ENCODE measurements around the gene ROR1.

ROR1 gene

DNA sequence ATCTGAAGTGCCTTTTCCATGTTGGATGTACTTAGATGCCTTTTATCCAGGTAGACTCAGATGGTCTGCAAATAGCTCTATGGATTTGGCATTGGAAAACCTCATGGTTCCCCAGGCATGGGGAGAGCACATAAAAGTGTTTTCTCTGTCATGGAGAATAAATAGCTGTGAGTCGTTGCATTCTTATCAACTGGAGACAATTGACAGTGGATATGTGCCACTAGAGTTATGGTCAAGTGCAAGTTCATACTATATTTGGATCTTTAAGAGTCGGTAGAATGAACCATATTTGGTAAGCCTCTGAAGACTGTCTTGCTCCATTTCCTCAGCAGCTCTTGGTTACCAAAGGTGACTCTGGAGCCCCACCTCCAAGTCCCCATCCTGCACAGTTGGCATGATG lies 83.7 kb downstream of the ROR1 start:
- no peak for DNase-seq (ENCODE audit: low spot score)

DNA sequence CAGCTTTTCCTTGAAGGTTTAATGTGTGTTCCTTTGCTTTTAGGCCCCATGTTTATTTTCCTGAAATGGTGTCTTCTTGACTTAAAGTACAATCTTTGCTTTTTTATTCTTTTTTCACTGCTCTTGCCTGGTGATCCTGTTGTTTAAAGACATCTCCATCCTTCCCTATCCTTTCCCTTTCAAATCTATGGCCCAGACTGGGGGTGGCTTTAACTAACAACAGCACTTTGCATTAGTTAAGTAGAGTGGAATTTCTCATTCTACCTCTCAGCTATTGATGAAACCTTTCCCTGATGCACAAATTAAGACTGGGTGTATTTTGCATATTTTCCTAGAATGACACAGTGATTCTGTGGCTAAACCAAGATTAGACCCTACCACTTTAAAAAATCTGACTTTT lies 84.3 kb downstream of the ROR1 start:
- no peak for DNase-seq (ENCODE audit: low spot score)

DNA sequence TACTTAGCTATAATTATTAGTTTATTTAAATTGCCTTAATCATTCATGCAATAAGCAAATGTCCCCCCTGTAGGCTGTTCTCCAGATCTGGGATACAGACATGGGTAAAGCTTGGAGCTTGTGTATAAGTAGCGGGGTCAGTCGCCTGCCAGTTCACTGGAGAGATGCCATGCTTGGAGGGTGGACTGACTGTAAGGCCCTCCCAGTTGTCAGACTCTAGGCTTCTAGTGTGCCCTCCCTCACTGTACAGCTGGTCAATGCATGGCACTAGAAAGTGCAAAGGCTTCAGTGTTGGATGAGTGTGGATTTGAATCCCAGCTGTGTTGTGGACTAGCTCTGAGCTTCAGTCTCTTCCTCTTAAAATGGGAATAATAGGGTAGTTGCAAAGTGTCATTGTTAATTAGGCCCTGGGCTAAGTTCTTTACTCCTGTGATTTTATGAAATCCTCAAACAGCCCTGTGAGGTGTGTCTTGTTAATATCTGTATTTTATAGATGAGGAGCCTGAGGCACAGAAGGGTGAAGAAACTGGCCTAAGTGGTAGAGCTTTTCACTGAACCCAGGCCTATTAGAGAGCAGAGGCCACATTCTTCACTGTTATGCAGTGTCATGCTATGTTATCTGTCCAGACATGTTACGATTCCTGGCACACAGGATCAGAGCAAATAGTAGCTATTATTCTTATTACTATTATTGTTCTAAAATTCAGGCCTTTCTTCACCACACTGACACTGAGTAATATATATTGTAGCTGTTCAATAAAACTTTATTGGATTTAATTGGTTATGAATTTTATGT lies 85.9 kb downstream of the ROR1 start:
- DNase-seq (ENCODE audit: low spot score): no peak

DNA sequence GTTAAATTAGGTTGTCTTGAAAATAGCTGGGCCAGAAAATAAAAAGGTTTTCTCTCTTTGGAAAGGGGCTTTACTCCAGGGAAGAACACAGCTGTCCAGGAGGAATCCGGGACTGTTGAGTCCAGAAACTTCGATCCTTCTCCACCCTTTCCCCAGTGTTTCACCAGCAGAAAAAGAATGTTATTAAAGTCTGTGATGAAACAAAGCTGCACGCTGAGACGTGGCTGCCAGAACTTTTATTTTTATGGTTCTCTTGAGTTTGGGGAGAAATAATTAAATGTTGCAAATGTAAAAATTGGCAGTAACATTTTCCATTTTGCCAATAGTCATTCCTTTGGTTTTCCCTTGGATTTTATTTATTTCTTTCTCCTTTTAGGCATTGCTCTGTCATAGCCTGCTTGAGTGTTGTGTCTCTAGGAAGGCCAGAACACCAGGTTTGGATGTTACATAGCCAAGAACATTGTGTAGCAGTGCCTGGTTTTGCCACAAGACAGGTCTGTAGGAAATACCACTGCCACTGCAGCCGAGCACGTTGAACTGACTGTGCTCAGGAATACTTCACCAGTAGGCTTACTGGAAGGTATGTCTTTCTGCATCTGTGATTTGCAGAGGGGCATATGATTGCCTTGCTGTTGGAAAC lies 87.4 kb downstream of the ROR1 start:
- DNase-seq (ENCODE audit: low spot score): no peak

DNA sequence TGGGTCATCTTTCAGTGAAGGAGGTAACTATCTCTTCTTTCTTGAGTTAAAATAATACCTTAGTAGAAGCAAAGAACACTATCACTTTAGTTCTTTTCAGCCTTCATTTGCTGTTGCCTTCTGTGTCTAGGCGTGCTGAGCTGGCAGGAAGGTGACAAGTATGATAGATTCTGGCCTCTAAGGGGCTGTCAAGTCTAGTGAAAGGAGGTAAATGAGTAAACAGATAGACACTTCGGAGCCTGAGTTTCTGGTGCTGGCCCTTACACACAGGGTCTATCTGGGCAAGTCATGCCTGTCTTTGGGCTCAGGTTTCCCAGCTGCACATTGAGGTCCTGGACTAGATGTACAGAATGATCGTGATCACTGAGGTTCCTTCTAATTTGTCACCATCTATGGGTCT lies 89.3 kb downstream of the ROR1 start:
- DNase-seq (ENCODE audit: low spot score): no peak

DNA sequence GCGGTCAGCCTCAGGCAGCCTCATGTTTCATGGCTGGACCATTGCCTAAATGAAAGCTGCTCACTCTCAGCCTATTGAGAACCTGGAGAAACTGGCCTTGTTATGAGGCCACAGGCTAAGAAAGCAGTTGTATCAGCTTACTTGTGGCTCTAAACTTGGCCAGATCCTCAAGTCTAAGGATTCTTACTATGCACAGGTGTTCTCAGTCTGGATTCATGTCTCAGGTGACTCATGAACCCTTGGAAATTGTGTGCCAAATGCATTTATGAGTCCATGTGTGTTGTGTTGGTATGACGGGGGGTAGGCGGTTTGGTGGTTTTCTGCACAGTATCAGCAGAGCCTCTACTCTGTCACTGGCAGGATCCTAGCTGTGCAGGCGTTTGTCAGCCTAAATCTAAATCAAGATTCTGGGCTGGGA lies 90.4 kb downstream of the ROR1 start:
- no peak for DNase-seq (ENCODE audit: low spot score)

DNA sequence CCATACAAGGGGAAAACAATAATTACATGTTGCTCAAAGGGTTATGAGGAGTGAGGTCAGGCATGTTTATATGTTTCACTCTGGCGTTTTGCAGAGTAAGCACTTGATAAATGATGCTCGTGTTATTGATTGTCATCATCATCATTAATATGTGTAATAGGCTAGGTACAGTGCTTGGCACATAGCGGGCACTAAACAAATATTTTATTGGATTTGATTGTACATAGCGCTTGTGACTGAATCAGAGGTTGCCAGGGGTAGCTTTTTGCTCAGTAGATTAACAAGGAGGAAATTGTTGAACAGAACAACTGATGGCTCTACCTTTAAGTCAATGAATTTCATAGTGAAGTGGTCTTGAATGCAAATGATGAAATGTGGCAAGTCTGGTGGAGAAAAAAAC lies 91.7 kb downstream of the ROR1 start:
- no peak for DNase-seq (ENCODE audit: low spot score)

DNA sequence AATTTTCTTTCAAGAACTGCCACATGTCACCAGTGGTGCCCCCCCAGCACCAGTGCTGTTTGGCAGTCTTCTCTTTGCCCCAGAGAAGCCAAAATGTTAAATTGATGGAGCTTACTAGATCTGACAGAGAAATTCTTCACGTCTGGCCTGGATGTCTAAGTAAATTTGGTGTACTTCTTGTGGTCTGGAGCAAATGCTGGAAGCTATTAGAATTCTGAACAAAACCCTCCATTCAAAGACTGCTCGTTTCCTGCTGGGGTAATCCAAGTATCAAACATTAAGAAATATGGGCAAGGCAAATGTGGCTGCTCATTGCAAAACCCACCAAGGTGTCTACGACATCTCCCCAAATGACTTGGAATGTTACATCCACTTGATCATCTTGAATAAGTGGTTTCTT lies 92.3 kb downstream of the ROR1 start:
- DNase-seq (ENCODE audit: low spot score): no peak

DNA sequence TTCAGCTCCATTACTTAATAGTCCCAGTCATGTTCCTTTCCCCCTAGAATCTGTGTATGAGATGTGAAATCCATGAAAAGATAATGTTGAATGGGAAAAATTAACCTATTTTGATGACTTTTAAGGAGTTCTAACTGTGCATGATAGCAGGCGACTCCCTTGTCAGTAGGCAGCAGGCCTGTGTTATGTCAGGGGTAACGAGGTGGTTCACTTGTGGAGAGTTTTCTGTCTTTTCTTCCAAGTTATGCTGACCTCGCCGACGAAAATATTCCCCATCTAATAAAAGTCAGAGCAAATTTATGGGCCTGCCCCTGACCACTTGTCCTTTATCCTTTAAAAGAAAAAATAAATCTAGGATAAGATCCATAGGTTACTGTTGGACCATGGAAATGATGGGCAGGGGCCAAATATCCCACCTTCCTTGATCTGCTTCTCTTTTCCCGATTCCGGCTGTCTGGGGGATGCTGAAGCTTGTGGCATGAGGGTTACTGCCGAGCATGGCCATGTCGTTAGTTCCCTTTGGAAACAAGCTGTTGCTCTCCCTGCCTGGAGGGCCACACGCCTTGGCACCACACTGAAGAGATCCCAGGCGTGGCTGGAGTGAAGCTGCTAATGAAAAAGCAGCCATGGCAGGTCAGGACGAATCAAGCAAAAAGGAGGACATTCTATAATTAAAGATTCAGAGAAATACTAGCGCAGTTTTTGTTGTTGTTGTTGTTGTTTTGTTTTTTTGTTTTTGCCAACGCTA lies 93.8 kb downstream of the ROR1 start:
- no peak for DNase-seq (ENCODE audit: low spot score)

DNA sequence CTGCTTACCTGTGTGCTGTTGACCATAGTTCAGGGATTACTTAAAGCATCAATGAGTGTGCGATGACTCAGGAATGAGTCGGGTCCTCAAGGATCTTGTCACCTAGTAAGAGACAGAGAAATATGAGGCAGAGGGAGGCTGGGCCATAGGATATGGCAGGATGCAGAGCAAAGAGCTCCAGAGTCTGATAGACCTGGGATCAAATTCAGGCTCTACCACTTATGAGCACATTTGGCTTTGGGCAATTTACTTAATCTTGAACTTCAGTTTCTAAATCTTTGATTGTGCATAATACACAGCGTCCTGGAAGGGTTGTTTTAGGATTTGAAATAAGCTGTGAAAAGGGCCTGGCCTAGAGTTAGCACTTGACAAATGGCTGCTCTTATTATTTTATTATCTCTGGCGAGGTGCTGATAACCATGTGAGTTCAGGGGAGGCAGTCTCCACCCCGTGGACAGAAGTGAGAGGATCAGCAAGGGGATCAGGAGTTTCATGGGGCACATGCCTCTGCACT lies 94.5 kb downstream of the ROR1 start:
- peak; percentile 29 for DNase-seq (ENCODE audit: low spot score)

DNA sequence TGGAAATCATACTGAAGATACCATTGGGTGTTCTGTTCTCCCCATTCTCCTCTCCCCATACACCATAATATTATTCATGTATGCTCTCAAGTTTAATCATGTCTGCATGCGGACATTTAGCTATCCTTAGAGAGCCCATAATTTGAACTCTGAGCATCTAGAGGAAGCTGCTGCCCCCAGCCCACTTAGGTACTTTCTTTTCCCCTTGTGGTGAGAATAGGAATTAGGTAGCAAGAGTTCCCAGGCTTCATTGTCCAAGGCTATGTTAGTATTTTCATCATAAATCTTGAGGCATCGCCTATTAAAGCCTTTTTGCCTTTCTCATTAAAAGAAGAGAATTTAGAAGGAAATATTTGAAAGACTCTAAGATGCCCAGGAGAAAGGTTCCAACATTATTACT lies 96.3 kb downstream of the ROR1 start:
- no peak for DNase-seq (ENCODE audit: low spot score)

DNA sequence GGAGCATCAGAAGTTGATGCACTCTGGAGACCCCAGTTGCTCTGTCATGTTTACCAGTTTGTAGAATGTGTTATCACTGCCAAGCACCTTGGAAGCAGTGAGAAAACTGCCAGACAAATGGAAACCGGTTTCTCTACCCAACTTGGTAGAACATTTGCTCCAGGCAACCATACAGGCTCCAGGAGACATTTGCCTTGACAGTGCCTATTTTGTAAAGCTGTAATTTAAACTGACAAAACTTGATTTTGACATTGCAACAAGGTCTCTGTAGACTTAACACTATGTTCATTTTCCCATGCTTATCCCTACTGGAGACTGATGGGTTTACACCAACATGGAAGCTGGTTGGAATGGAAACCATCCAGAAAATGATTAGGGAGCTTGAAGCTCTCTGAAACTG lies 97.6 kb downstream of the ROR1 start:
- DNase-seq (ENCODE audit: low spot score): no peak

DNA sequence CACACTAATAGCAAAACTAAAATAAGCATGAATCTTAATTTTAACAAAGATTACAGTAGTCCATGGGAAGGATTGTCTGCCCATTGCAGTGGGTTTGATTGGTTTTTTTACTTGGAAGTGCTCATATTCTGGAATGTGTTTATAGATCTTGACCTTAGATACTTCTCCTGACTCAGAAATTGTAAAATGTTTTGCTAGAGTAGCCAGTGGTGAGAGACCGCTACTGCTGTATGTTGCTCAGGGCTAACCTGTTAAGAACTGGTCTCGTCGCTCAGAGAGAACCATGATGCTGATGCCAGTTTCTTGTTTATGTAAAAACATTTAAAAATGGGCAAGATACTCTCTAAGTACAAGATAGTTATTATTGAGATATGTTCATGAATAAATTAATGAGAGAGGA lies 99.9 kb downstream of the ROR1 start:
- DNase-seq (ENCODE audit: low spot score): peak; percentile 27

DNA sequence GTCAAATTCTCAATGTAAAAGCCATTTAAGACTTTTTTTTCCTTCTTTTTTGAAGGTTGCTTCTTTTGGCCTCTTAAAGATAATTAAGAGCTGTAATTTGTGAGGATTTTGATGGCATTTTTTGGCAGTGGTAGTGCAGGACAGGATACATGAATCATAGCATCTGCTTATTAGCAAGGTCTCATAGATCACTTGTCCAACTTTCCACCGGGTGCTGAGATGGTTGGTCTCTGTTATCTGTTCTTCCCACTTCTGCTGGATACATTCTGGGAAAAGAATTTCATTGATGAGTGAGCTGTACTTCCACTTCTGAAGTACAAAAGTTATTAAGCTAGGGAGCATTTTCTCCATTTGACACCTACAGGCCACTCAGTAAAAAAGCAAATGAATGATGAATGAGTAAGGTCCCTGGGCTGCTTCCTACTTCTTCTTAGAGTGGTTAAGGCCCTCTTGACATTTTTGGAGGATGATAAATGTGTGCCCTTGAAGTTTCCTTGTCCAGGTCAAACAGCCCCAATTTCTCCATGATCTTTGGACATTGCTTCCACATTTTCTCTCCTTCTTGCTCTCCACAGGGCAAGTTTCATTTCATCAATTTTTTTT lies 100.6 kb downstream of the ROR1 start:
- no peak for DNase-seq (ENCODE audit: low spot score)

DNA sequence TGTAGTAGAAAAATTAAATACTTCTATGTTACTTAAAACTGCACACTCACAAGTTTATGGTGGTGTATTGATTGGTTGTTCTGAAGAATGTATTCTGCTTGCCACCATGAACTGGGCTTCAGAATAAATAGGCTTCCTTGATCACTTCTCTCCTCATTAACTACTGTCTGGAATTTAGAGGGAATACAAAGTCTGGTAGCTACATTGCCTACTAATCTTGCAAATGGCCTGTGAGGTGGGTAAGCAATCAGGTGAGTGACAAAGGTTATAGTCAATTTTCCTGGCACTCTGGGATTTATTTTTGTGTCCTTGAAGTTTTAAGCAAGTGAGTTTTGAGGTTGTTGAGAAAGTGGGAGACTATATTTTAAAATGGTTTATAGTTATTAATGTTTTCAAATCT lies 101.8 kb downstream of the ROR1 start:
- no peak for DNase-seq (ENCODE audit: low spot score)

DNA sequence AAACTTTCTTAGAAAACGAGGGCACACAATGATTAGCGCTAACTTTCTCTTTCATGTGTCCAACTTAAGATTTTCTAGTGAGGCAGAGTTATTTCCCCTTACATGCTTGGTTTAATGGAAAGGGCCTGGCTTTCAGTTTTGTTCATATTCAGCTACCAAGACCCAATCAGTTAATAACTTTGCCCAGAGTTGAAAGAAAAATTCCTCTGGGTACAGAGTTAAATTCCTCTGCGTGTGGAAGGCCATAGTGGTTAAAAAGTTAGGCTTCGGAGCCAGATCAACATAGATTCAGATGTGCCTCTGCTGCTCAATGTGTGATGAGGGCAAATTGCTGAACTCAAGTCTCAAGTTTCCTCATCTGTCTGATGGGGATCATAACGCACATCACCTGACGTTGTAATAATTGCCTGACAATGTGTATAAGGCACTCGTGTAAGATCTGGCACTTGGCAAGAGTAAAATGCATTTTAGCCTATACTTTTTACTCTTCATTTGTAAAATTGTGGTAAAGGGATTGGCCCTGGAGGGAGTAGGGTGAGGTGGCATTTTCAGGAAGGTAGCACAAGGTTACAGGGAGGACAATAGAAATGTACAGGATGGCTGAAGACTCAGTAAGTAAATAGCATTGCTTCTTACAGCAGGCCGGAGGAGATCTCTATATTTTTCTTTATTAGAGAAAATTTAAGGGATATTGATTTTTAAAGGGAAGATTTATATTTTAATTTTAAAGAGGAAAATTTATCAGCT lies 103.4 kb downstream of the ROR1 start:
- DNase-seq (ENCODE audit: low spot score): no peak

DNA sequence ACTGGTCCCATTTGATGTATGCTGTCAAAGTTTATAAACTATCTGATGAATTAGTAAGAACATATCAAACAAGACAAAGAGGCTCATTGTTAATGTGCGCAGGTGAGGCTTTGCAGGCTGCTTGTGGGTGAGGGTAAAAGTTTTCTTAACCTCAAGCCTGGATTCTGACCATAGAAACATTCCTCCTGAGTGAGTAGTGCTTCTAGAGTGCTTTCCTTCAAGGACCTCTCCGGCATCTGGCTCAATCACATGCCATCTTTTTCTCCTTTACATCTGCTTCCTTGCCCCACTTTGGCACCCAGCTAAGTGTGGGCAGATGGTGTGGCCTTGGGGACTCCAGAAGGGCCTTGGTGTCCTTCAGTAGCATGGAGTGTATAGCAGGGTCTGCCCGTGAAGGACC lies 104.0 kb downstream of the ROR1 start:
- DNase-seq (ENCODE audit: low spot score): peak; percentile 27

DNA sequence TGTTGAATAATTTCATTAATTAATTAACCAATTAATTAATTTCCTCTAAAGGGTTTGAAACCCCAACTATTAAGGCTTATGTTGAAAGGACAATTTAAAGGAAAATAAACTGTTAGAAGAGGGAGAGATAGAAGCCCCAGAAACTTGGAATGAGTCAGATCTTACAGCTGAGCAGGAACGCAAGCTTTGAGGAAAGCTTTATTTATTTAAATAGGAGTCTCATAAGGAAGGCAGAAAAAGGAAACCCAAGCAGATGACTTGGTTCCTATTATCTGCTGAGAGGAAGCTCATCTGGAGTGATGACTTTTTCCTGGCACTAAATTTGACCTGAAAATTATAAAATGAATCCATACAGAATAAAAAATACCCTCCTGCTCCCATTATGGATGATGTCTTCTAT lies 105.1 kb downstream of the ROR1 start:
- DNase-seq (ENCODE audit: low spot score): no peak

DNA sequence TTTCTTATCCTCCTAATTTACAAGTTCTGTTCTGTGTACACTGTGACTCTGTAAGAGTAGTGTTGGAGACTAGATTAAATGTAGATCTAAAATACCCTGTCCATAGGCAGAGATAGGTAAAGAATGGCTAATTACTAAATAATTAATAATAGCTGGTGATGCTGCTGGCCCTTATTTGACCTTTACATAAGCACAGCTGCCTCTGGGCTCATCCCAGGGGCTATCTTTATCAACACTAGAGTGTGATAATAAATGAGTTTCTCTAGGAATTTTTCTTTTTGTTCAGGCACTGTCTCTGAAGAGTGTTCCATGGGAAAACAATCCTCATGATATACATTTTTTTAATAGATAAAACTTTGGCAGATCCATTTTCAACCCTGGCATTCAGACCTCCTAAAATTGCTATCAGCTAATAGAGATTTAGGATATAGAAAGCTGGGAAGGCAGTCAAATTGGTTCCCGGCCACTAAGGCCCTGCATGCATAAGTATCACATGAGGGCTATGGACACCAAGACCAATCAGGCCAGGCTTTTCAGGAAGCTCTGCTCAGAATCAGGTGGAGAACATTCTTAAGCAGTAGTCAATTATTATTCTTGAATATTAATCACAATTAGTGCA lies 107.2 kb downstream of the ROR1 start:
- DNase-seq (ENCODE audit: low spot score): no peak

DNA sequence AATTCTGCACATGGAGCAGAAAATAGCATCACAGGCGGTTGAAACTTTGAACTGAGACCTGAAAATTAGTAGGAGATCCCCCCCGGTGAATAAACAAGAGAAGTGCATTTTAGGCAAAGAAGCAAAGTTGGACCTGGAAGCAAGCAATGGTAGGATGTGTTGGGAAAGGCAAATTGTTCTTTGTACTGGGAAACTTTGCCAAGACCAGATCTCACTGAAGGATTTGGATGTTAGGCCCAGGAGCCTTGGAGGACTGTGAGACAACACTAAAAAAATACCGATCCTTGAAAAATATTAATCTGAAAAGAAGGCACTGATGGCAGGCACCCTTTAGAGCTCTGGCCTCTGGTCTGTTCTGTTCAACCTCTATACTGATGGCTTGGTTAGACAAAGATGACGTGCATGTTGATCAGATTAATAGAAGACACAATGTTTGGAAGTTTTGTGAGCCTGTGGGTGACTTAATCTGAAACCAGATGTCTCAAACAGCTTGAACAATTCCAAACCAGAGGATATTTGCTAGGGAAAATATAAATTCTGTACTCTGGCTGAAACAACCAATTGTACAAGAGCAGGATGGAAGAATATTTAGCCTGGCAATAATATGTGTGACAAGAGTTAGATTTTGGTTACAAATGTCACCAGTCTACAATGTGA lies 108.4 kb downstream of the ROR1 start:
- DNase-seq (ENCODE audit: low spot score): no peak

All from LoVo (cell line).